Erythroblast (primary cell): ENCODE results near the gene BABAM2.

Experiments used
- GATA1 ChIP-seq: IDR thresholded peaks from 2 replicates; pipeline ENCODE4 v1.6.1; 2011; ENCODE audit warnings: low read depth, mild to moderate bottlenecking, control low read depth, low read length, moderate library complexity
- POLR2A ChIP-seq: IDR thresholded peaks from 2 replicates; pipeline ENCODE4 v1.6.1; 2011; ENCODE audit warnings: mild to moderate bottlenecking, low read length

DNA sequence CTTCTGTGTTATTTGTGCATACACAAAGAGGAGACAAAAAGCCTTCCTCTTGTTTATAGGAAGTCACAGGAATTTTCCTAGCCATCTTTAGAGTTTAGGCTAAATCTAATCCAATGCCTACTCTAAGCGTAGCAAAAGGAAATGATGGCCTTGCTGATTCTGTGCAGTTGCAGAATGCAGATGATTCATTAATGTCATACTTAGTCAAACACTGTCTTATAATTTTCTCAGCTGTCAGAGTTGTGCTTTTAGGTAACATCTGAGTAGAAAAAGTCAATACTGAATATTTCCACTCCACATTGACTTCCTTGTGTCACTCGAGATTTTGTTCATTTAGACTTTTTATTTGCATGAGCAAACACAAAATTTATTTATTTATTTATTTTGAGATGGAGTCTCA, 344.3 kb downstream of the BABAM2 start:
- TF ChIP-seq POLR2A (no peak), GATA1 (no peak)
